DND-41 (cell line): ENCODE data around the gene UBN2.
A peak's percentile ranks its signal among the peaks of the same experiment; 100 is the strongest.

Source experiments
- ATAC-seq: fragments of 200-7000 bp; cut with Tn5 transposase; 3 replicates; pipeline ENCODE4 v1.9.1; 2021; ENCODE audit warnings: low read depth; ENCODE audit not compliant: insufficient read depth
- DNase-seq: peaks from one replicate; pipeline ENCODE4 v3.0.0-alpha.2; 2020
- H2AFZ ChIP-seq: 2 replicates; pipeline ENCODE4 v1.6.0; 2012; ENCODE audit warnings: low read depth, low read length
- H3K27ac ChIP-seq: 2 replicates; pipeline ENCODE4 v1.5.1; 2012; ENCODE audit warnings: low read length, inconsistent platforms
- H3K27me3 ChIP-seq: fragments of 200-600 bp; sonication (generic); 2 replicates; pipeline ENCODE4 v1.6.0; 2012; ENCODE audit warnings: low read length, mild to moderate bottlenecking, inconsistent platforms; ENCODE audit not compliant: insufficient read depth, poor library complexity
- H3K36me3 ChIP-seq: 2 replicates; pipeline ENCODE4 v1.5.1; 2012; ENCODE audit warnings: low read length, inconsistent platforms; ENCODE audit not compliant: insufficient read depth
- H3K4me1 ChIP-seq: 2 replicates; pipeline ENCODE4 v1.5.1; 2012; ENCODE audit warnings: mild to moderate bottlenecking, low read length; ENCODE audit not compliant: insufficient read depth
- H3K4me2 ChIP-seq: 2 replicates; pipeline ENCODE4 v1.6.0; 2012; ENCODE audit warnings: mild to moderate bottlenecking, moderate library complexity, low read length, inconsistent platforms; ENCODE audit not compliant: insufficient read depth
- H3K4me3 ChIP-seq, 2 experiments: fragments of 200-600 bp in 1 of 2; shearing (Covaris generic) in 1 of 2; 2 replicates each; pipeline ENCODE4 v1.5.1; 2012 to 2016; ENCODE audit warnings: inconsistent platforms in 2 of 2, low read length in 2 of 2, mild to moderate bottlenecking in 2 of 2, low read depth in 1 of 2, moderate library complexity in 1 of 2
- H3K79me2 ChIP-seq: 2 replicates; pipeline ENCODE4 v1.6.0; 2012; ENCODE audit warnings: low read length, inconsistent platforms; ENCODE audit not compliant: insufficient read depth
- H3K9ac ChIP-seq: 2 replicates; pipeline ENCODE4 v1.6.0; 2012; ENCODE audit warnings: low read depth, mild to moderate bottlenecking, inconsistent platforms, low read length, moderate library complexity
- H3K9me3 ChIP-seq: 2 replicates; pipeline ENCODE4 v1.5.1; 2012; ENCODE audit warnings: low read length, moderate library complexity, mild to moderate bottlenecking, inconsistent platforms; ENCODE audit not compliant: insufficient read depth, severe bottlenecking
- H4K20me1 ChIP-seq: 2 replicates; pipeline ENCODE4 v1.6.0; 2012; ENCODE audit warnings: low read length; ENCODE audit not compliant: insufficient read depth
- EZH2 ChIP-seq: IDR thresholded peaks from 3 replicates; pipeline ENCODE4 v1.6.1; 2012; ENCODE audit warnings: borderline replicate concordance, low read depth, mild to moderate bottlenecking, moderate library complexity, low read length, inconsistent platforms; ENCODE audit not compliant: severe bottlenecking
- TF ChIP-seq, protein P1 (sequence below): IDR thresholded peaks from 2 replicates; pipeline ENCODE4 v1.5.1; 2012; ENCODE audit warnings: borderline replicate concordance, low read length, moderate library complexity, mild to moderate bottlenecking; ENCODE audit not compliant: poor library complexity, severe bottlenecking; ENCODE audit errors: extremely low read depth

UBN2 gene

DNA sequence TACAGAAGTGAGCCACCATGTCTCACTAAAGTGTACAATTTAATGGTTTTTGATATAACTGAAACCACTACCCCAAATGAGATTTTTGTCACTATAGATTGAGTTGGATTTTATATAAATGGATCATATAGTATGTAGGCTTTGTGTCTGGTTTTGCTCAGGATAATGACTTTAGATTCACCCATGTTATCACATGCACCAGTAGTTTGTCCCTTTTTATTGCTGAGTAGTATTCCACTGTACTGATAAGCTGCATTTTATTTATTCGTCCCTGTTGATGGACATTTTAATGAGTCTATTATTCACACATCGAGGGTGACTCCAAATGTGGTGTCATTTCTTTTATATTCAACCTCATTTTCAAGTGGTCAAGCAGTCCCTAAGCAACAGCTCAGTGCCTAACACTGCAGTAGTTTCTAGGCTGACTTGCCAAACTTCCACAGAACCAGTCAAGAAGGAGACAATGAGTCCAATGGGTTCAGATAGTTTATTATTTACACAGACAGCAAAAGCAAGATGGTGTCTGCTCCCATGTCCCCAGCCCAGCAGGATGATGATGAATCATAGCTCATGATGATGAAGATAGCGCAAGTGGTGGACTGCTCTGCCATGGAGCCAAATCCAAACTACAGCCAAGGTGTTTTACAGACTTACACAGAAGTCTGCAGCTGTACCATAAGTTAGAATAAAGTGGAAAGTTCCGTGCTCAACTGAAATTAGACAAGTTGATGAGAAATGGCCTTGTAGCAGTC lies 103.5 kb downstream of the UBN2 start:
- Histone ChIP-seq H3K79me2 (no peaks in the 10 kb centered on the region), H4K20me1 (no peaks in the 10 kb centered on the region), H3K4me2 (no peak overlapping the region), H3K4me3 (no peak overlapping the region), H3K9ac (no peak overlapping the region), H3K4me1 (peaks cover 9% of the 10 kb centered on the region), H3K36me3 (no peaks in the 10 kb centered on the region), H2AFZ (no peak overlapping the region), H3K9me3 (no peaks in the 10 kb centered on the region), H3K27me3 (no peaks in the 10 kb centered on the region), H3K27ac (no peak overlapping the region)
- no peak for DNase-seq
- ATAC-seq = no peak
- TF ChIP-seq, protein P1, sequence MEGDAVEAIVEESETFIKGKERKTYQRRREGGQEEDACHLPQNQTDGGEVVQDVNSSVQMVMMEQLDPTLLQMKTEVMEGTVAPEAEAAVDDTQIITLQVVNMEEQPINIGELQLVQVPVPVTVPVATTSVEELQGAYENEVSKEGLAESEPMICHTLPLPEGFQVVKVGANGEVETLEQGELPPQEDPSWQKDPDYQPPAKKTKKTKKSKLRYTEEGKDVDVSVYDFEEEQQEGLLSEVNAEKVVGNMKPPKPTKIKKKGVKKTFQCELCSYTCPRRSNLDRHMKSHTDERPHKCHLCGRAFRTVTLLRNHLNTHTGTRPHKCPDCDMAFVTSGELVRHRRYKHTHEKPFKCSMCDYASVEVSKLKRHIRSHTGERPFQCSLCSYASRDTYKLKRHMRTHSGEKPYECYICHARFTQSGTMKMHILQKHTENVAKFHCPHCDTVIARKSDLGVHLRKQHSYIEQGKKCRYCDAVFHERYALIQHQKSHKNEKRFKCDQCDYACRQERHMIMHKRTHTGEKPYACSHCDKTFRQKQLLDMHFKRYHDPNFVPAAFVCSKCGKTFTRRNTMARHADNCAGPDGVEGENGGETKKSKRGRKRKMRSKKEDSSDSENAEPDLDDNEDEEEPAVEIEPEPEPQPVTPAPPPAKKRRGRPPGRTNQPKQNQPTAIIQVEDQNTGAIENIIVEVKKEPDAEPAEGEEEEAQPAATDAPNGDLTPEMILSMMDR = no peak
- no peak for TF ChIP-seq EZH2

DNA sequence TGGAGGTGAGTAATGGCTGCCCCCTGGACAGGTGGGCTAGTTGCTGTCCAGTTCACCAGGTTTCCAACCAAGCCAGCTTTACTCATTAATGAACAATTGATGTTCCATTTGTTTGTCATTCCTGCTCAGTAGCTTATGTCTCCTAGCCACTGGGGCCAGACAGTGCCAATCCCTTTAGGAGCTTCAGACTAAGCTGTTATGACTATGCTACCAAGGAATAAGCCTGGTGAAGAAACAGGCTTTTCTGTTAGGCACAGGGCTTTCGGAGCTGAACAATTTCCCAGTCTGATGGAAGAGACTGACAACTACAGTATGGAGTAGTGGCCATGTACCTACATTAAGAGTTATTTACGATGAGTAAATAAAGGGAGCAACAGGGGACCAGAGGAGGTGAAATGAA lies 108.0 kb downstream of the UBN2 start:
- Histone ChIP-seq H3K79me2 (peaks cover 29% of the 10 kb centered on the region), H3K27ac (peak overlapping the region; percentile 95; the same call in 1 of the 2 replicates), H3K27me3 (no peaks in the 10 kb centered on the region), H3K4me3 (peak overlapping the region in 1 of 2 experiments; percentile 75; a peak in 2 of 4 replicates), H3K4me1 (peaks cover 26% of the 10 kb centered on the region), H4K20me1 (no peaks in the 10 kb centered on the region), H3K4me2 (peak overlapping the region; percentile 82), H2AFZ (peak overlapping the region; percentile 53; the same call in 1 of the 2 replicates), H3K36me3 (peaks cover 1% of the 10 kb centered on the region; the same call in 1 of the 2 replicates), H3K9ac (no peak overlapping the region), H3K9me3 (no peaks in the 10 kb centered on the region)
- DNase-seq = no peak
- ATAC-seq = no peak
- TF ChIP-seq, protein P1 = no peak
- TF ChIP-seq EZH2 = no peak

DNA sequence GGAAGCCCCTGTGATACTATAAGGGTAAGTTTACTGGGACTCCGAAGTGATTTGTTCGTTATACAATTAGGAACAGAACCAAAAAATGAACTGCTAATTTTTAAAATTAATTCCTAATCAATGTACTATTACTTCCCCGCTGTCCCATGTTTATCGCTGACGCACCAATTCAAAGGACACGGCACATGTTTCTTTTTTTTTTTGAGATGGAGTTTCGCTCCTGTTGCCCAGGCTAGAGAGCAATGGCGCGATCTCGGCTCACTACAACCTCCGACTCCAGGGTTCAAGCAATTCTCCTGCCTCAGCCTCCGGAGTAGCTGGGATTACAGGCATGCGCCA lies 108.6 kb downstream of the UBN2 start:
- Histone ChIP-seq H3K36me3 (peaks cover 4% of the 10 kb centered on the region; the same call in 1 of the 2 replicates), H3K27me3 (no peaks in the 10 kb centered on the region), H3K4me2 (peak overlapping the region; percentile 82), H4K20me1 (no peaks in the 10 kb centered on the region), H3K27ac (peak overlapping the region; percentile 95), H3K9me3 (no peaks in the 10 kb centered on the region), H3K9ac (peak overlapping the region; percentile 88), H2AFZ (peak overlapping the region; percentile 53), H3K79me2 (peaks cover 33% of the 10 kb centered on the region), H3K4me3 (peak overlapping the region; percentile 22 to 75; a peak in 3 of 4 replicates), H3K4me1 (peaks cover 26% of the 10 kb centered on the region)
- TF ChIP-seq EZH2 = no peak
- TF ChIP-seq, protein P1 = no peak
- ATAC-seq = no peak
- DNase-seq = no peak
